Mammary epithelial cell (primary cell): Measurements from ENCODE around the gene SLAMF1.

Source experiments
- CTCF ChIP-seq, 2 donors: IDR thresholded peaks in 1 of 2; conservative IDR thresholded peaks in 1 of 2; 2 replicates each; pipeline ENCODE4 v1.5.1; 2011 to 2012; ENCODE audit warnings: inconsistent platforms in 2 of 2, low read length in 2 of 2, mild to moderate bottlenecking in 2 of 2, control low read depth in 1 of 2, low read depth in 1 of 2; ENCODE audit not compliant: insufficient read depth in 1 of 2; ENCODE audit errors: extremely low read depth in 1 of 2
- EZH2 ChIP-seq: IDR thresholded peaks from 2 replicates; pipeline ENCODE4 v1.6.1; 2012; ENCODE audit warnings: low read length, inconsistent platforms, borderline replicate concordance

DNA sequence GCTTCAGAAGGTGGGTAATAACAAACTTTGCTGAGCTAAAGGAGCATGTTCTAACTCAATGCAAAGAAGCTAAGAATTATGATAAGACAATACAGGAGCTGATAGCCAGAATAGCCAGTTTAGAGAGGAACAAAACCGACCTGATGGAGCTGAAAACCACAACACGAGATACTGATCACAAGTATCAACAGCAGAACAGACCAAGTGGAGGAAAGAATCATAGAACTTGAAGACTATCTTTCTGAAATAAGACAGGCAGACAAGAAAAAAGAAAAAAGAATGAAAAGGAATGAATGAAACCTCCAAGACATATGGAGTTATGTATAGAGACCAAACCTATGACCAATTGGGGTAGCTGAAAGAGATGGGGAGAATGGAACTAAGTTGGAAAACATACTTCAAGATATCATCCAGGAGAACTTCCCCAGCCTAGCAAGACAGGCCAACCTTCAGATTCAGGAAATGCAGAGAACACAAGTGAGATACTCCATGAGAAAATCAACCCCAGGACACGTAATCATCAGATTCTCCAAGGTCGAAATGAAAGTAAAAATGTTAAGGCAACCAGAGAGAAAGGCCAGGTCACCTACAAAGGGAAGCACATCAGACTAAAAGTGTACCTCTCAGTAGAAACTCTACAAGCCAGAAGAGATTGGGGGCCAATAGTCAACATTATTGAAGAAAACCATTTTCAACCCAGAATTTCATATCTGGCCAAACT, 88.0 kb downstream of the SLAMF1 start:
- TF ChIP-seq CTCF (conservative IDR thresholded peaks at IDR 0.05 in 1 of 2, IDR thresholded peaks at IDR 0.05 in 1 of 2; ENCODE audit: extremely low read depth in 1 of 2, insufficient read depth in 1 of 2, low read depth in 1 of 2, low read length in 2 of 2) (no peak), EZH2 (no peak)
